Osteoblast (primary cell): ENCODE data around the gene STK32C. TPM values are rescaled to one million over a fixed set of nuclear protein-coding genes. Genes with fewer than 3 reads are reported as not detected.

ENCODE experiments used
- DNase-seq: peaks from one replicate; pipeline ENCODE4 v3.0.0; 2011; ENCODE audit warnings: low spot score, mixed read lengths; ENCODE audit not compliant: insufficient read length; ENCODE audit errors: missing footprints
- H2AFZ ChIP-seq: 2 replicates; pipeline ENCODE4 v1.6.0; 2011; ENCODE audit warnings: mild to moderate bottlenecking, low read length
- H3K27ac ChIP-seq: 2 replicates; pipeline ENCODE4 v1.5.1; 2011; ENCODE audit warnings: mild to moderate bottlenecking, low read depth, low read length, moderate library complexity
- H3K27me3 ChIP-seq: 2 replicates; pipeline ENCODE4 v1.6.0; 2012; ENCODE audit warnings: mild to moderate bottlenecking, control low read depth, inconsistent platforms, low read length, moderate library complexity; ENCODE audit not compliant: insufficient read depth
- H3K36me3 ChIP-seq: 2 replicates; pipeline ENCODE4 v1.5.1; 2011; ENCODE audit warnings: mild to moderate bottlenecking, low read length, control low read depth, moderate library complexity; ENCODE audit not compliant: insufficient read depth
- H3K4me1 ChIP-seq: 2 replicates; pipeline ENCODE4 v1.5.1; 2011; ENCODE audit warnings: mild to moderate bottlenecking, low read length, control low read depth, moderate library complexity; ENCODE audit not compliant: insufficient read depth
- H3K4me2 ChIP-seq: 2 replicates; pipeline ENCODE4 v1.6.0; 2011; ENCODE audit warnings: mild to moderate bottlenecking, low read length; ENCODE audit not compliant: insufficient read depth
- H3K4me3 ChIP-seq: fragments of 200-600 bp; sonication (generic); 3 replicates; pipeline ENCODE4 v1.5.1; 2012; ENCODE audit warnings: mild to moderate bottlenecking, low read length, inconsistent platforms; ENCODE audit not compliant: insufficient read depth
- H3K79me2 ChIP-seq: 2 replicates; pipeline ENCODE4 v1.6.0; 2012; ENCODE audit warnings: mild to moderate bottlenecking, low read length, control low read depth, inconsistent platforms; ENCODE audit not compliant: insufficient read depth
- H3K9me3 ChIP-seq: 2 replicates; pipeline ENCODE4 v1.5.1; 2011; ENCODE audit warnings: low read depth, low read length, control low read depth
- H4K20me1 ChIP-seq: 2 replicates; pipeline ENCODE4 v1.6.0; 2012; ENCODE audit warnings: mild to moderate bottlenecking, low read length, control low read depth; ENCODE audit not compliant: insufficient read depth
- total RNA-seq: library from RNA; depleted of rRNA; stranded (reverse); fragments of >200 nt; gene quantifications from 2 replicates; pipeline ENCODE4 v1.2.3, GENCODE V29; 2012
- TF ChIP-seq, protein P1 (sequence below): IDR thresholded peaks from 2 replicates; pipeline ENCODE4 v1.5.1; 2011; ENCODE audit warnings: mild to moderate bottlenecking, low read depth, low read length, moderate library complexity; ENCODE audit errors: extremely low read depth

STK32C gene
- total RNA-seq, 1 donor = 14.5 TPM

DNA sequence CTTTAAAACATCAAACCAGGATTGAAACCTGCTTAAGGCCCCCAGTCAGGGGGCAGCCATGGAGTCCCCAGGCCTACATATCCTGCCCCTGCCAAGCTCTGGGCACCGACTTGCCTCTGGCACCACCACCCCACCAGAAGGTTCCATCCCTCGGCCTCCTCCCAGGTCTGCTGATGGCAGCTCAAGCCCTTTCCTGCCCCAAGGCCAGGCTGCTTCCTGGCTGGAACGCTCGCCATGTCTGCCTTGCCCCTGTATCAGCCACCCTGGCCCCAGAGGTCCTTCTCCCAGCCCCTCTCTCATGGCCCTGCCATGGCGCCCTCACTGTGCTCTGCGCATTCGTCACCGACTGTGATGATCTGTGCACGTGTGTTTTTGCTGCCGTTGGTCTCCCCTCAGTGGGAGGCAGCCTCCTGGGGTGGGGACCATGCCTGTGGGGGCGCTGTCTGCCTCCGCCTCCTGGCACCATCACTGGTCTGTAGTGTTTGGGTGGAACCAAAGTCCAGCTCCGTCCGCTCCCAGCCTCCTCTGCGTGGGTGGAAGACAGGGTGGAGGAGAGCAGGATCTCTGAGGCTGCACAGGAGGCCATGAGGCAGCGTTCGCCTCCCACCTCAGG lies 117.8 kb downstream of the STK32C start:
- Histone ChIP-seq H4K20me1 (peaks cover 3% of the 10 kb centered on the region), H3K4me2 (no peak overlapping the region), H3K4me3 (no peak overlapping the region), H3K36me3 (no peaks in the 10 kb centered on the region), H2AFZ (no peak overlapping the region), H3K27me3 (peaks cover 38% of the 10 kb centered on the region), H3K27ac (no peak overlapping the region), H3K4me1 (no peaks in the 10 kb centered on the region), H3K9me3 (no peaks in the 10 kb centered on the region), H3K79me2 (no peaks in the 10 kb centered on the region)
- TF ChIP-seq, protein P1, sequence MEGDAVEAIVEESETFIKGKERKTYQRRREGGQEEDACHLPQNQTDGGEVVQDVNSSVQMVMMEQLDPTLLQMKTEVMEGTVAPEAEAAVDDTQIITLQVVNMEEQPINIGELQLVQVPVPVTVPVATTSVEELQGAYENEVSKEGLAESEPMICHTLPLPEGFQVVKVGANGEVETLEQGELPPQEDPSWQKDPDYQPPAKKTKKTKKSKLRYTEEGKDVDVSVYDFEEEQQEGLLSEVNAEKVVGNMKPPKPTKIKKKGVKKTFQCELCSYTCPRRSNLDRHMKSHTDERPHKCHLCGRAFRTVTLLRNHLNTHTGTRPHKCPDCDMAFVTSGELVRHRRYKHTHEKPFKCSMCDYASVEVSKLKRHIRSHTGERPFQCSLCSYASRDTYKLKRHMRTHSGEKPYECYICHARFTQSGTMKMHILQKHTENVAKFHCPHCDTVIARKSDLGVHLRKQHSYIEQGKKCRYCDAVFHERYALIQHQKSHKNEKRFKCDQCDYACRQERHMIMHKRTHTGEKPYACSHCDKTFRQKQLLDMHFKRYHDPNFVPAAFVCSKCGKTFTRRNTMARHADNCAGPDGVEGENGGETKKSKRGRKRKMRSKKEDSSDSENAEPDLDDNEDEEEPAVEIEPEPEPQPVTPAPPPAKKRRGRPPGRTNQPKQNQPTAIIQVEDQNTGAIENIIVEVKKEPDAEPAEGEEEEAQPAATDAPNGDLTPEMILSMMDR = no peak
- DNase-seq = no peak

DNA sequence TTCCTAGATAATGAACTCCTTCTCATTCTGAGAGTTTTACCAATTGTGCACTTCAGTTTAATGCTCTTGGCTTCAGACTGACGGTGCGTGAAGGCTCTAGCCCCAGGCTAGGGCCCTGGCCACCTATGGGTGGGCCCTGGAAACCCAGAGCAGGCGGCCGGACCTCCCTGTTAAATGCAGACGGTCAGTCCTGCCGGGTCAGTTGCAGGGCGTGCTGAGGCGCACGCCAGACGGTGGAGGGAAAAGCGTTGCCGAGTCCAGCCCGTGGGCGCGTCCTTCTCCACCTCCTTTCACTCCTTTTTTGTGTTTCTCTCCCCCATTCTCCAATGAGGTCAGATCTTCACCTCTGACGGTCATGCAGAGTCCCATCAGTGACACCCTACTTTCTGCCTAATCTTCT lies 118.7 kb downstream of the STK32C start:
- Histone ChIP-seq H3K36me3 (no peaks in the 10 kb centered on the region), H3K9me3 (no peaks in the 10 kb centered on the region), H3K4me1 (no peaks in the 10 kb centered on the region), H2AFZ (no peak overlapping the region), H3K4me3 (no peak overlapping the region), H3K4me2 (no peak overlapping the region), H3K27ac (no peak overlapping the region), H4K20me1 (peaks cover 3% of the 10 kb centered on the region), H3K79me2 (no peaks in the 10 kb centered on the region), H3K27me3 (peaks cover 41% of the 10 kb centered on the region)
- TF ChIP-seq, protein P1 = no peak
- DNase-seq = no peak

DNA sequence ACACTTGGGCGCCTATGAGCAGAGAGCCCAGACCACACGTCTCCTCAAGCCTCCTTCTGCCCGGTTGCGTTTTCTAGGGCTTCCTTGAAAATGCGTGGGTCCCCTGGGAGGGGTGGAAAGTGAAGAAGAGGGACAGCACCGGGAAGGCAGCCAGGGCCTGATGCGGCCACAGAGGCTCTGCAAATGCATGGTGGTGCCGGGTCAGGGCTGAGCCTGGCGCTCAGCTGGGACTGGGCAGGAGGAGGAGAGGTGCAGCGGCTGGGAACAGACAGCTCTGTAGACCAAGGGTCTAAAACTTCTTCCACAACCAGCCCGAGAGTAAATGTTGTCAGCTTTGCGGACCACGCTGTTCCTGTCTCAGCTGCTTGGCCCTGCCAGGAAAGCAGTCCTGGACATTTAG lies 119.4 kb downstream of the STK32C start:
- Histone ChIP-seq H3K4me1 (no peaks in the 10 kb centered on the region), H2AFZ (no peak overlapping the region), H3K4me2 (no peak overlapping the region), H3K79me2 (no peaks in the 10 kb centered on the region), H3K9me3 (no peaks in the 10 kb centered on the region), H4K20me1 (peaks cover 3% of the 10 kb centered on the region), H3K27me3 (peaks cover 41% of the 10 kb centered on the region), H3K36me3 (no peaks in the 10 kb centered on the region), H3K4me3 (no peak overlapping the region), H3K27ac (no peak overlapping the region)
- TF ChIP-seq, protein P1 = no peak
- DNase-seq = no peak

- H3K9me3 ChIP-seq = no peaks in the 10 kb centered on the region
- H3K27me3 ChIP-seq = peaks cover 47% of the 10 kb centered on the region
- H3K27ac ChIP-seq = no peak overlapping the region
- H3K36me3 ChIP-seq = no peaks in the 10 kb centered on the region
- H4K20me1 ChIP-seq = peaks cover 3% of the 10 kb centered on the region
- peak overlapping the region; percentile 58 for H3K4me3 ChIP-seq
- H3K79me2 ChIP-seq = no peaks in the 10 kb centered on the region
- H3K4me1 ChIP-seq = no peaks in the 10 kb centered on the region
- TF ChIP-seq, protein P1 = no peak
- peak; percentile 94 for DNase-seq
- H3K4me2 ChIP-seq = peak overlapping the region; percentile 43
- H2AFZ ChIP-seq = no peak overlapping the region
These were observed 120.2 kb downstream of the STK32C start for GRCh38 chr10:132187430-132188138.
